ENCODE data around the gene RNF145.

RNF145 gene

GRCh38 chr5:159224471-159224870, 15.1 kb upstream of the RNF145 start:
- no peak overlapping the region for H3K27ac ChIP-seq
- DNase-seq = no peak
- no peak overlapping the region for H3K4me3 ChIP-seq (ENCODE audit: low read depth, low read length)
- TF ChIP-seq CTCF (IDR thresholded peaks at IDR 0.05; ENCODE audit: low read depth, low read length) = no peak
- no peaks in the 10 kb centered on the region for H3K27me3 ChIP-seq (ENCODE audit: insufficient read depth, low read depth, severe bottlenecking)
- H3K9me3 ChIP-seq (ENCODE audit: severe bottlenecking) = no peaks in the 10 kb centered on the region
- H3K36me3 ChIP-seq = no peaks in the 10 kb centered on the region

GRCh38 chr5:159223469-159223868, 14.1 kb upstream of the RNF145 start:
- Histone ChIP-seq H3K4me3 (ENCODE audit: low read depth, low read length) (no peak overlapping the region), H3K36me3 (no peaks in the 10 kb centered on the region), H3K27ac (no peak overlapping the region), H3K27me3 (ENCODE audit: insufficient read depth, low read depth, severe bottlenecking) (no peaks in the 10 kb centered on the region), H3K9me3 (ENCODE audit: severe bottlenecking) (no peaks in the 10 kb centered on the region)
- no peak for DNase-seq
- no peak for TF ChIP-seq CTCF (IDR thresholded peaks at IDR 0.05; ENCODE audit: low read depth, low read length)

- H3K9me3 ChIP-seq (ENCODE audit: severe bottlenecking) = no peaks in the 10 kb centered on the region
- no peak overlapping the region for H3K27ac ChIP-seq
- no peak for TF ChIP-seq CTCF (IDR thresholded peaks at IDR 0.05; ENCODE audit: low read depth, low read length)
- no peaks in the 10 kb centered on the region for H3K27me3 ChIP-seq (ENCODE audit: insufficient read depth, low read depth, severe bottlenecking)
- no peak for DNase-seq
- H3K4me3 ChIP-seq (ENCODE audit: low read depth, low read length) = no peak overlapping the region
- no peaks in the 10 kb centered on the region for H3K36me3 ChIP-seq
These were observed 10.9 kb upstream of the RNF145 start for GRCh38 chr5:159220206-159220605.

GRCh38 chr5:159218595-159219023, 9.3 kb upstream of the RNF145 start:
- no peaks in the 10 kb centered on the region for H3K36me3 ChIP-seq
- H3K27me3 ChIP-seq (ENCODE audit: insufficient read depth, low read depth, severe bottlenecking) = no peaks in the 10 kb centered on the region
- DNase-seq = no peak
- H3K4me3 ChIP-seq (ENCODE audit: low read depth, low read length) = no peak overlapping the region
- H3K27ac ChIP-seq = no peak overlapping the region
- H3K9me3 ChIP-seq (ENCODE audit: severe bottlenecking) = no peaks in the 10 kb centered on the region
- TF ChIP-seq CTCF (IDR thresholded peaks at IDR 0.05; ENCODE audit: low read depth, low read length) = no peak

- Histone ChIP-seq H3K27me3 (ENCODE audit: insufficient read depth, low read depth, severe bottlenecking) (no peaks in the 10 kb centered on the region), H3K4me3 (ENCODE audit: low read depth, low read length) (no peak overlapping the region), H3K27ac (no peak overlapping the region), H3K36me3 (no peaks in the 10 kb centered on the region), H3K9me3 (ENCODE audit: severe bottlenecking) (no peaks in the 10 kb centered on the region)
- DNase-seq = no peak
- TF ChIP-seq CTCF (IDR thresholded peaks at IDR 0.05; ENCODE audit: low read depth, low read length) = no peak
These were observed 7.9 kb upstream of the RNF145 start for GRCh38 chr5:159217236-159217635.

GRCh38 chr5:159216454-159216853, 7.1 kb upstream of the RNF145 start:
- no peaks in the 10 kb centered on the region for H3K27me3 ChIP-seq (ENCODE audit: insufficient read depth, low read depth, severe bottlenecking)
- no peaks in the 10 kb centered on the region for H3K36me3 ChIP-seq
- H3K4me3 ChIP-seq (ENCODE audit: low read depth, low read length) = no peak overlapping the region
- H3K9me3 ChIP-seq (ENCODE audit: severe bottlenecking) = no peaks in the 10 kb centered on the region
- no peak overlapping the region for H3K27ac ChIP-seq
- DNase-seq = no peak
- TF ChIP-seq CTCF (IDR thresholded peaks at IDR 0.05; ENCODE audit: low read depth, low read length) = no peak
